Lung (tissue), 12 donors: ENCODE measurements around the gene SEC23IP. TPM values are rescaled to one million over a fixed set of nuclear protein-coding genes. Genes with fewer than 3 reads are reported as not detected.
"Not testable (repeated sequence)": the region's sequence is repeated elsewhere in the genome, so short reads cannot be mapped to it uniquely, and the experiment has no call there.

Experiments used
- ATAC-seq: fragments of 200-7000 bp; cut with Tn5 transposase; one replicate; pipeline ENCODE4 v1.9.1; 2020; ENCODE audit warnings: moderate number of reproducible peaks; ENCODE audit not compliant: insufficient read depth, low FRiP score
- DNase-seq, 3 donors: peaks; one replicate each; pipeline ENCODE4 v3.0.0-alpha.2; 2013 to 2017
- H3K27ac ChIP-seq, 2 donors: one replicate each; pipeline ENCODE4 v1.5.1; 2013; ENCODE audit warnings: mild to moderate bottlenecking in 2 of 2, moderate library complexity in 2 of 2, control low read depth in 1 of 2, inconsistent platforms in 1 of 2, low read depth in 1 of 2, low read length in 1 of 2
- H3K27me3 ChIP-seq, 3 donors: one replicate each; pipeline ENCODE4 v1.5.1; 2013; ENCODE audit warnings: low read length in 2 of 3; ENCODE audit not compliant: control insufficient read depth in 3 of 3, insufficient read depth in 3 of 3
- H3K36me3 ChIP-seq, 4 donors: one replicate each; pipeline ENCODE4 v1.5.1; 2013; ENCODE audit warnings: low read length in 4 of 4, mild to moderate bottlenecking in 1 of 4, moderate library complexity in 1 of 4; ENCODE audit not compliant: control insufficient read depth in 4 of 4, insufficient read depth in 4 of 4
- H3K4me1 ChIP-seq, 5 donors: one replicate each; pipeline ENCODE4 v1.5.1; 2013; ENCODE audit warnings: low read length in 5 of 5, mild to moderate bottlenecking in 2 of 5, moderate library complexity in 1 of 5; ENCODE audit not compliant: control insufficient read depth in 5 of 5, insufficient read depth in 5 of 5
- H3K4me3 ChIP-seq: one replicate; pipeline ENCODE4 v1.5.1; 2013; ENCODE audit warnings: mild to moderate bottlenecking, control low read depth, moderate library complexity
- H3K9ac ChIP-seq, 2 donors: one replicate each; pipeline ENCODE4 v1.5.1; 2013; ENCODE audit warnings: low read length in 2 of 2, control low read depth in 1 of 2; ENCODE audit not compliant: insufficient read depth in 1 of 2
- H3K9me3 ChIP-seq, 4 donors: one replicate each; pipeline ENCODE4 v1.5.1; 2013; ENCODE audit warnings: low read length in 3 of 4, mild to moderate bottlenecking in 1 of 4, moderate library complexity in 1 of 4; ENCODE audit not compliant: control insufficient read depth in 4 of 4, insufficient read depth in 3 of 4
- WGBS, 2 donors: extraction: QIAGEN DNeasy Blood & Tissue Kit; methylation state at CpG; one replicate each; pipeline ENCODE4 v1.1.7; 2013; 5-methylcytosine and 5-hydroxymethylcytosine counted together
- polyA plus RNA-seq, 2 donors: library from polyadenylated mRNA; stranded (reverse); fragments of 200-250 nt; gene quantifications; one replicate each; pipeline ENCODE4 v1.2.1, GENCODE V29; 2013
- total RNA-seq, 2 donors: library from RNA; depleted of rRNA in 1 of 2; stranded (reverse); fragments of >200 nt in 1 of 2; gene quantifications; one replicate each; pipeline ENCODE4 v1.2.1, GENCODE V29; 2014 to 2021
- TF ChIP-seq, protein P1 (sequence below): IDR thresholded peaks from 2 replicates; pipeline ENCODE4 v1.5.1; 2012; ENCODE audit warnings: mild to moderate bottlenecking; ENCODE audit errors: control extremely low read depth, extremely low read depth
- donor health status: control.
- donor health status: control.
- donor health status: Bipolar disorder and iron deficiency.
- donor health status: healthy.
- donor health status: DM: yes; HTN: yes; CAD: no.

SEC23IP gene
- total and polyA plus RNA-seq, 4 donors, result 9.3 to 69.4 (median 30.1) TPM

- ATAC-seq, result no peak
- Histone ChIP-seq H3K9ac (no peak overlapping the region), H3K27me3 (no peaks in the 10 kb centered on the region), H3K4me3 (no peak overlapping the region), H3K4me1 (no peaks in the 10 kb centered on the region), H3K27ac (no peak overlapping the region), H3K9me3 (no peaks in the 10 kb centered on the region), H3K36me3 (peaks cover 17 to 32% (median 25%) of the 10 kb centered on the region in 4 donors)
- TF ChIP-seq, protein P1, sequence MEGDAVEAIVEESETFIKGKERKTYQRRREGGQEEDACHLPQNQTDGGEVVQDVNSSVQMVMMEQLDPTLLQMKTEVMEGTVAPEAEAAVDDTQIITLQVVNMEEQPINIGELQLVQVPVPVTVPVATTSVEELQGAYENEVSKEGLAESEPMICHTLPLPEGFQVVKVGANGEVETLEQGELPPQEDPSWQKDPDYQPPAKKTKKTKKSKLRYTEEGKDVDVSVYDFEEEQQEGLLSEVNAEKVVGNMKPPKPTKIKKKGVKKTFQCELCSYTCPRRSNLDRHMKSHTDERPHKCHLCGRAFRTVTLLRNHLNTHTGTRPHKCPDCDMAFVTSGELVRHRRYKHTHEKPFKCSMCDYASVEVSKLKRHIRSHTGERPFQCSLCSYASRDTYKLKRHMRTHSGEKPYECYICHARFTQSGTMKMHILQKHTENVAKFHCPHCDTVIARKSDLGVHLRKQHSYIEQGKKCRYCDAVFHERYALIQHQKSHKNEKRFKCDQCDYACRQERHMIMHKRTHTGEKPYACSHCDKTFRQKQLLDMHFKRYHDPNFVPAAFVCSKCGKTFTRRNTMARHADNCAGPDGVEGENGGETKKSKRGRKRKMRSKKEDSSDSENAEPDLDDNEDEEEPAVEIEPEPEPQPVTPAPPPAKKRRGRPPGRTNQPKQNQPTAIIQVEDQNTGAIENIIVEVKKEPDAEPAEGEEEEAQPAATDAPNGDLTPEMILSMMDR, result no peak
- WGBS, 2 donors, result 89 to 90% methylated on average over 16 of the region's 16 CpGs
- no peak for DNase-seq
Measured at GRCh38 chr10:119903946-119904666, 11.6 kb downstream of the SEC23IP start.

GRCh38 chr10:119907695-119908094, 15.2 kb downstream of the SEC23IP start:
- peaks cover 22 to 40% (median 29%) of the 10 kb centered on the region in 4 donors for H3K36me3 ChIP-seq
- H3K27me3 ChIP-seq, DNase-seq, H3K4me3 ChIP-seq, H3K4me1 ChIP-seq, H3K27ac ChIP-seq, ATAC-seq, H3K9me3 ChIP-seq, H3K9ac ChIP-seq: not testable (repeated sequence)
- WGBS, 2 donors, result 97 to 98% methylated on average over 7 of the region's 7 CpGs

DNA sequence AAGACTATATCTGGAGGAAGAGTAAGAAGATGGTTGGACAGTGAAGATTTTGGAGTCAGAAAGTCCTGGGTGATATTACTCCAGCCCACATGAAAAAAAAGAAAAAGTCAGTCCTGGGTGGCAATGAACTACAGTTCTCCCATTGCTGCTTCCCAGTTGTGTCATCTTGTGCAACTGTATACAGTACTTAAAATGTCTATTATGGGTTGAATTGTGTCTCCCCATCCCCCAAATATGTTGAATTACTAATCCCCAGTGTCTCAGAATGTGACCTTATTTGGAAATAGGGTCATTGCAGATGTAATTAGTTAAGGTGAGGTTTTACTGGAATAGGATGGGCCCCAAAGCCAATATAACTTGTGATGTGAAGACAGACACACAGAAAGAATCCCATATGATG, 15.6 kb downstream of the SEC23IP start:
- no peak for DNase-seq
- TF ChIP-seq, protein P1, result no peak
- H3K9me3 ChIP-seq, result no peaks in the 10 kb centered on the region
- no peak overlapping the region for H3K4me3 ChIP-seq
- ATAC-seq, result no peak
- H3K36me3 ChIP-seq, result peaks cover 25 to 38% (median 29%) of the 10 kb centered on the region in 4 donors
- no peak overlapping the region for H3K9ac ChIP-seq
- no peaks in the 10 kb centered on the region for H3K27me3 ChIP-seq
- H3K4me1 ChIP-seq, result no peaks in the 10 kb centered on the region
- no peak overlapping the region for H3K27ac ChIP-seq

DNA sequence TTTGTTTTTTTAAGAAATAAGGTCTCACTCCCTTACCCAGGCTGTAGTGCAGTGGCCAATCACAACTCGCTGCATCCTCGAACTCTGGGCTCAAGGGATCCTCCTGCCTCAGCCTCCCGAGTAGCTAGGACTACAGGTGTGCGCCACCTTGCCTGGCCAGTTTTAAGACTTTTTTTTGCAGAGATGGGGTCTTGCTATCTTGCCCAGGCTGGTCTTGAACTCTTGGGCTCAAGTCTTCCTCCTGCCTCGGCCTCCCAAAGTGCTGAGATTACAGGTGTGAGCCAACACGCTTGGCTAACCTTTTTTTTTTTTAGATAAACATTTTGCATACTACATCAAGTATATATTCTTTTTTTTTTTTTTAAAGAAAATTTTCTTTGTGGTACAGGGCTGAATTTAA, 18.2 kb downstream of the SEC23IP start:
- no peak for ATAC-seq
- Histone ChIP-seq H3K9ac (no peak overlapping the region), H3K27me3 (no peaks in the 10 kb centered on the region), H3K4me1 (no peaks in the 10 kb centered on the region), H3K36me3 (peaks cover 18 to 30% (median 27%) of the 10 kb centered on the region in 4 donors), H3K4me3 (no peak overlapping the region), H3K27ac (no peak overlapping the region), H3K9me3 (no peaks in the 10 kb centered on the region)
- 95 to 98% methylated on average over 6 of the region's 6 CpGs for WGBS, 2 donors
- DNase-seq, result no peak
- TF ChIP-seq, protein P1, result no peak
